K562 (cell line): ENCODE measurements around the gene SULT2B1. TPM values are rescaled to one million over a fixed set of nuclear protein-coding genes. Genes with fewer than 3 reads are reported as not detected.

Source experiments
- BACH1 ChIP-seq: fragments of 200-800 bp; sonication (Bioruptor generic); IDR thresholded peaks from 2 replicates; pipeline ENCODE4 v1.6.1; 2016; ENCODE audit warnings: missing genetic modification characterization, missing compliant biosample characterization
- CUX1 ChIP-seq: fragments of 200-800 bp; sonication (Bioruptor generic); IDR thresholded peaks from 2 replicates; pipeline ENCODE4 v1.6.1; 2016; ENCODE audit warnings: missing genetic modification characterization, missing compliant biosample characterization
- FIP1L1 ChIP-seq: fragments of 200-400 bp; formaldehyde crosslinking; IDR thresholded peaks from 2 replicates; pipeline ENCODE4 v1.6.1; 2018; ENCODE audit warnings: mild to moderate bottlenecking, low read depth, low read length; ENCODE audit not compliant: poor library complexity, severe bottlenecking
- POLR2B ChIP-seq: fragments of 450-650 bp; IDR thresholded peaks from 2 replicates; pipeline ENCODE4 v1.6.1; 2018; ENCODE audit warnings: low read depth; ENCODE audit not compliant: partially characterized antibody
- ZNF274 ChIP-seq: IDR thresholded peaks from 2 replicates; pipeline ENCODE4 v1.6.1; 2011; ENCODE audit warnings: low read depth, mild to moderate bottlenecking, low read length, moderate library complexity, borderline replicate concordance
- ZNF407 ChIP-seq: fragments of 450-650 bp; IDR thresholded peaks from 2 replicates; pipeline ENCODE4 v1.6.1; 2016; ENCODE audit warnings: low read depth
- ZNF589 ChIP-seq: fragments of 200-800 bp; sonication (Bioruptor generic); IDR thresholded peaks from 2 replicates; pipeline ENCODE4 v1.6.1; 2016; ENCODE audit warnings: low read depth, missing genetic modification characterization, missing compliant biosample characterization
- polyA plus RNA-seq, 8 experiments: library from polyadenylated mRNA; depleted of rRNA in 4 of 8; stranded (reverse) in 5 of 8; unstranded in 3 of 8; fragments of >200 nt; fragmentation: Nextera tagmentation in 2 of 8; fragmentation: Illumina TruSeq in 1 of 8; extraction: Ambion mirVana in 2 of 8; extraction: Trizol in 1 of 8; gene quantifications; 2 replicates each; pipeline versions ENCODE4 v1.2.1 to v1.2.3, GENCODE V29; 2011 to 2014; ENCODE audit warnings: inconsistent platforms in 1 of 8, missing spikeins in 1 of 8
- total RNA-seq, 7 experiments: library from RNA; depleted of rRNA in 6 of 7; stranded (reverse); fragments of >200 nt in 6 of 7; fragmentation: Illumina TruSeq in 2 of 7; extraction: Trizol in 2 of 7; gene quantifications; 2 replicates each; pipeline versions ENCODE4 v1.2.1 to v1.2.3, GENCODE V29; 2011 to 2021; ENCODE audit warnings: low replicate concordance in 1 of 7

Gene SULT2B1
- total and polyA plus RNA-seq, 9 of the 15 experiments (the other 6 are each of a cell fraction or from before 2014, with no cell fraction given) = 0.09 to 0.62 (median 0.22) TPM; not detected in 2

DNA sequence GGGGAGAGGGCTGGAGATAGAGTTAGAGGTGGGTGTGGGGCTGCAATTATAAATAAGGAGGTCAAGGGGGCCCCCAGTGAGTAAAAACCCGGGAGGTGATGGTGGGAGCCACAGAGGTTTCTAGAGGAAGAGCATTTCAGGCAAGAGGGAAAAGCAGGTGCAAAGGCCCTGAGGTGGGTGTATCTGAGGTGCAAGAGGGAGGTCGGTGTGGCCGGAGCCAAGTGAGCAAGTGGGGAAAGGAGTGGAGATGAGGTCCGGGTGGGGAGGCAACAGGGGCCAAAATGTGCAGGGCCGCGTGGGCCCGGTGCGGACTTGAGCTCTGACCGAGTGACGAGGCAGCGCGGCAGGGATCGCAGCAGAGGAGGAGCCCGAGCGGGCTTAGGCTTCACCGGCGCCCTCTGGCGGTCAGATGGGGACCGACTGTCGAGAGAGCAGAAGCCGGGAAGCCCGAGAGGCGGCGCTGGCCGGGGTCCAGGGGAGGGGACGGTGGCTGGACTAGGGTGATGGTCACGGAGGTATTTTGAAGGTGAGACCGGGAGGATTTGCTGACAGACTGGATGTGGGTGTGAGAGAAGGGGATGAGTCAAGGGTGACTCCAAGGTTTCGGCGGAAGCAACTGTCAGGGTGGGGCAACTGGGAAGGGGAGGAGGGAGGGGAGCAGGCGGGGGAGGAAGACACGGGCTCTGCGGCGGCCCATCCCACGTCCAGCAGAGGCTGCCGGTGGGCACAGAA, 36.9 kb downstream of the SULT2B1 start (continued):
- TF ChIP-seq CUX1 (CRISPR knock-in tag) = no peak
- peak; percentile 18 for TF ChIP-seq POLR2B
- TF ChIP-seq ZNF589 = no peak
- TF ChIP-seq ZNF407 = peak; percentile 51; the same call in 1 of the 2 replicates
- no peak for TF ChIP-seq BACH1
- peak; percentile 58 for TF ChIP-seq FIP1L1
- TF ChIP-seq ZNF274 = no peak
